Nephron (organoid): ENCODE data around the gene MCRIP1.

ENCODE experiments used
- H3K27ac Mint-ChIP-seq, 3 experiments: 2 replicates each; pipeline ENCODE4 v1.8.0; 2020; ENCODE audit warnings: mixed read lengths in 3 of 3, mild to moderate bottlenecking in 2 of 3, moderate library complexity in 1 of 3
- H3K27me3 Mint-ChIP-seq: 2 replicates; pipeline ENCODE4 v1.8.0; 2021; ENCODE audit warnings: low read depth, mild to moderate bottlenecking, moderate library complexity, mixed read lengths
- H3K36me3 Mint-ChIP-seq: 2 replicates; pipeline ENCODE4 v1.8.0; 2020; ENCODE audit warnings: low read depth, mixed read lengths
- H3K4me1 Mint-ChIP-seq: 2 replicates; pipeline ENCODE4 v1.8.0; 2020; ENCODE audit warnings: mixed read lengths
- H3K4me3 Mint-ChIP-seq, 3 experiments: 2 replicates each; pipeline ENCODE4 v1.8.0; 2020; ENCODE audit warnings: mild to moderate bottlenecking in 3 of 3, mixed read lengths in 3 of 3, moderate library complexity in 2 of 3
- H3K9me3 Mint-ChIP-seq: 2 replicates; pipeline ENCODE4 v1.8.0; 2020; ENCODE audit warnings: mixed read lengths
- CTCF ChIP-seq, 3 experiments: fragments of 200-600 bp; sonication (generic); IDR thresholded peaks; one replicate each; pipeline ENCODE4 v1.5.0; 2021; ENCODE audit warnings: antibody characterized with exemption in 3 of 3; ENCODE audit not compliant: unreplicated experiment in 3 of 3

The MCRIP1 gene

GRCh38 chr17:81867170-81867990 lies 34.3 kb upstream of the MCRIP1 start:
- Mint-ChIP-seq H3K4me1 (peaks cover 24% of the 10 kb centered on the region), H3K9me3 (no peaks in the 10 kb centered on the region), H3K27ac (peak overlapping the region in 2 of 3 experiments; percentile 49 to 66), H3K27me3 (no peaks in the 10 kb centered on the region), H3K36me3 (peaks cover 8% of the 10 kb centered on the region), H3K4me3 (peak overlapping the region; percentile 17 to 65 (median 34))
- no peak for TF ChIP-seq CTCF (IDR thresholded peaks at IDR 0.05; ENCODE audit: unreplicated experiment in 3 of 3)

- Mint-ChIP-seq H3K4me3 (peak overlapping the region in 2 of 3 experiments; percentile 48 to 71), H3K27ac (peak overlapping the region in 1 of 3 experiments; percentile 69), H3K36me3 (peaks cover 8% of the 10 kb centered on the region), H3K27me3 (no peaks in the 10 kb centered on the region), H3K9me3 (no peaks in the 10 kb centered on the region), H3K4me1 (peaks cover 24% of the 10 kb centered on the region)
- no peak for TF ChIP-seq CTCF (IDR thresholded peaks at IDR 0.05; ENCODE audit: unreplicated experiment in 3 of 3)
These were observed 33.5 kb upstream of the MCRIP1 start for GRCh38 chr17:81866440-81867169.

GRCh38 chr17:81865733-81866439 lies 32.8 kb upstream of the MCRIP1 start:
- TF ChIP-seq CTCF (IDR thresholded peaks at IDR 0.05; ENCODE audit: unreplicated experiment in 3 of 3): no peak
- Mint-ChIP-seq H3K36me3 (peaks cover 8% of the 10 kb centered on the region), H3K27ac (no peak overlapping the region), H3K4me1 (peaks cover 24% of the 10 kb centered on the region), H3K4me3 (peak overlapping the region in 2 of 3 experiments; percentile 23 to 25), H3K27me3 (no peaks in the 10 kb centered on the region), H3K9me3 (no peaks in the 10 kb centered on the region)

- H3K27ac Mint-ChIP-seq: no peak overlapping the region
- peak overlapping the region in 1 of 3 experiments; percentile 25 for H3K4me3 Mint-ChIP-seq
- no peak for TF ChIP-seq CTCF (IDR thresholded peaks at IDR 0.05; ENCODE audit: unreplicated experiment in 3 of 3)
- peaks cover 8% of the 10 kb centered on the region for H3K36me3 Mint-ChIP-seq
- H3K9me3 Mint-ChIP-seq: no peaks in the 10 kb centered on the region
- peaks cover 23% of the 10 kb centered on the region for H3K4me1 Mint-ChIP-seq
- H3K27me3 Mint-ChIP-seq: no peaks in the 10 kb centered on the region
These were observed 32.3 kb upstream of the MCRIP1 start for GRCh38 chr17:81865358-81865732.

GRCh38 chr17:81863833-81864768 lies 31.0 kb upstream of the MCRIP1 start:
- Mint-ChIP-seq H3K27ac (peak overlapping the region; percentile 61 to 77 (median 74)), H3K27me3 (no peaks in the 10 kb centered on the region), H3K4me1 (peaks cover 23% of the 10 kb centered on the region), H3K36me3 (peaks cover 12% of the 10 kb centered on the region), H3K4me3 (peak overlapping the region; percentile 78 to 87 (median 84)), H3K9me3 (no peaks in the 10 kb centered on the region)
- TF ChIP-seq CTCF (IDR thresholded peaks at IDR 0.05; ENCODE audit: unreplicated experiment in 3 of 3): no peak
